H1 (cell line): ENCODE measurements around the gene AGRN. TPM values are rescaled to one million over a fixed set of nuclear protein-coding genes. Genes with fewer than 3 reads are reported as not detected.
A peak's percentile ranks its signal among the peaks of the same experiment; 100 is the strongest.
"Not testable (repeated sequence)": the region's sequence is repeated elsewhere in the genome, so short reads cannot be mapped to it uniquely, and the experiment has no call there.

ENCODE experiments used
- CTCF ChIA-PET: fragments of 300-600 bp; sonication (Branson Sonifier 250); formaldehyde crosslinking; loops from one replicate; lab custom pipeline; 2021; ENCODE audit not compliant: partially characterized antibody; lab: Charles Lee
- POLR2A ChIA-PET: fragments of 300-600 bp; sonication (Branson Sonifier 250); formaldehyde crosslinking; loops from one replicate; lab custom pipeline; 2021; ENCODE audit warnings: inconsistent platforms; ENCODE audit not compliant: partially characterized antibody; lab: Charles Lee
- DNase-seq, 2 experiments: peaks; one replicate each; pipeline versions ENCODE4 v3.0.0 to v3.0.0-alpha.2; 2010 to 2022; ENCODE audit warnings: low spot score in 2 of 2, low read depth in 1 of 2, mixed read lengths in 1 of 2
- FAIRE-seq: peaks from 2 replicates; lab custom pipeline; 2011; peaks lifted over from hg19 to GRCh38; lab: Jason Lieb, UNC
- H2AFZ ChIP-seq: 2 replicates; pipeline ENCODE4 v1.8.1; 2012; ENCODE audit warnings: low read length, inconsistent platforms
- H2AK5ac ChIP-seq: 2 replicates; pipeline ENCODE4 v1.6.1; 2013; ENCODE audit warnings: low read depth, low read length
- H2BK120ac ChIP-seq: replicated peaks from 2 replicates; pipeline ENCODE3; 2013; ENCODE audit warnings: low read depth, low read length, inconsistent platforms
- H2BK12ac ChIP-seq: 2 replicates; pipeline ENCODE4 v1.6.1; 2013; ENCODE audit warnings: low read depth, low read length
- H2BK15ac ChIP-seq: 2 replicates; pipeline ENCODE4 v1.6.1; 2013; ENCODE audit warnings: low read length
- H2BK20ac ChIP-seq: 2 replicates; pipeline ENCODE4 v1.6.1; 2013; ENCODE audit warnings: low read length
- H2BK5ac ChIP-seq: 2 replicates; pipeline ENCODE4 v1.6.1; 2013; ENCODE audit warnings: low read depth, low read length
- H3K14ac ChIP-seq: 2 replicates; pipeline ENCODE4 v1.6.1; 2013; ENCODE audit warnings: inconsistent platforms; ENCODE audit not compliant: insufficient read length
- H3K18ac ChIP-seq: 2 replicates; pipeline ENCODE4 v1.6.1; 2013; ENCODE audit warnings: low read length; ENCODE audit errors: extremely low read depth
- H3K23ac ChIP-seq: 2 replicates; pipeline ENCODE4 v1.6.1; 2013; ENCODE audit warnings: inconsistent platforms; ENCODE audit not compliant: insufficient read length
- H3K23me2 ChIP-seq: 2 replicates; pipeline ENCODE4 v1.6.1; 2013; ENCODE audit warnings: low read depth, low read length
- H3K27ac ChIP-seq: 2 replicates; pipeline ENCODE4 v1.6.1; 2011; ENCODE audit warnings: low read depth, low read length, inconsistent platforms
- H3K27me3 ChIP-seq, 4 experiments: replicated peaks in 1 of 4; 1 replicate in 1 of 4; 2 replicates in 3 of 4; pipeline versions ENCODE4 v1.6.1 to v1.8.1; 2011 to 2013; ENCODE audit warnings: low read length in 3 of 4, mild to moderate bottlenecking in 3 of 4, inconsistent platforms in 2 of 4, mixed read lengths in 2 of 4, moderate library complexity in 1 of 4; ENCODE audit not compliant: control insufficient read depth in 3 of 4, insufficient read depth in 3 of 4; ENCODE audit errors: extremely low read depth in 1 of 4
- H3K36me3 ChIP-seq, 4 experiments: 2 replicates each; pipeline versions ENCODE4 v1.6.1 to v1.8.1; 2011 to 2013; ENCODE audit warnings: mild to moderate bottlenecking in 4 of 4, low read length in 3 of 4, moderate library complexity in 2 of 4, control low read depth in 1 of 4, inconsistent platforms in 1 of 4; ENCODE audit not compliant: insufficient read depth in 4 of 4, control insufficient read depth in 2 of 4
- H3K4ac ChIP-seq: replicated peaks from 2 replicates; pipeline ENCODE3; 2013; ENCODE audit warnings: low read length, low read depth, mixed read lengths, inconsistent platforms; ENCODE audit not compliant: insufficient read length
- H3K4me1 ChIP-seq, 4 experiments: replicated peaks in 1 of 4; 1 replicate in 1 of 4; 2 replicates in 3 of 4; pipeline versions ENCODE4 v1.6.1 to v1.8.1; 2011 to 2013; ENCODE audit warnings: low read length in 3 of 4, inconsistent platforms in 2 of 4, mixed read lengths in 1 of 4; ENCODE audit not compliant: insufficient read depth in 4 of 4, control insufficient read depth in 3 of 4
- H3K4me2 ChIP-seq, 2 experiments: 2 replicates each; pipeline versions ENCODE4 v1.6.1 to v1.8.1; 2011 to 2013; ENCODE audit warnings: low read depth in 2 of 2, low read length in 2 of 2, control low read depth in 1 of 2, inconsistent platforms in 1 of 2, mild to moderate bottlenecking in 1 of 2; ENCODE audit not compliant: insufficient read depth in 1 of 2
- H3K4me3 ChIP-seq, 4 experiments: fragments of 200-600, 300-600 bp in 1 of 4; sonication (generic), shearing (Covaris generic), sonication (Bioruptor Twin) in 1 of 4; 2 replicates each; pipeline versions ENCODE4 v1.5.1 to v1.8.1; 2011 to 2016; ENCODE audit warnings: low read length in 4 of 4, low read depth in 3 of 4, control low read depth in 2 of 4, inconsistent platforms in 2 of 4, mild to moderate bottlenecking in 2 of 4, mixed read lengths in 1 of 4, moderate library complexity in 1 of 4; ENCODE audit not compliant: insufficient read depth in 2 of 4; ENCODE audit errors: extremely low read depth in 1 of 4
- H3K56ac ChIP-seq: replicated peaks from 2 replicates; pipeline ENCODE3; 2013; ENCODE audit warnings: low read depth, mild to moderate bottlenecking, mixed read lengths, low read length, inconsistent platforms; ENCODE audit not compliant: insufficient read length
- H3K79me1 ChIP-seq: 2 replicates; pipeline ENCODE4 v1.6.1; 2013; ENCODE audit warnings: low read depth, low read length, control low read depth
- H3K79me2 ChIP-seq, 2 experiments: 2 replicates each; pipeline versions ENCODE4 v1.6.1 to v1.8.1; 2012 to 2013; ENCODE audit warnings: low read length in 2 of 2, mild to moderate bottlenecking in 2 of 2, inconsistent platforms in 1 of 2; ENCODE audit not compliant: insufficient read depth in 2 of 2, control insufficient read depth in 1 of 2
- H3K9ac ChIP-seq, 4 experiments: replicated peaks in 1 of 4; 1 replicate in 1 of 4; 2 replicates in 3 of 4; pipeline versions ENCODE4 v1.6.1 to v1.8.1; 2011 to 2013; ENCODE audit warnings: low read depth in 3 of 4, low read length in 3 of 4, control low read depth in 2 of 4, mild to moderate bottlenecking in 2 of 4, moderate library complexity in 2 of 4, inconsistent platforms in 1 of 4; ENCODE audit errors: extremely low read depth in 1 of 4
- H3K9me3 ChIP-seq, 2 experiments: 2 replicates each; pipeline versions ENCODE4 v1.6.1 to v1.8.1; 2012 to 2013; ENCODE audit warnings: mild to moderate bottlenecking in 2 of 2, moderate library complexity in 2 of 2, control low read depth in 1 of 2, inconsistent platforms in 1 of 2, low read depth in 1 of 2, low read length in 1 of 2, mixed read lengths in 1 of 2; ENCODE audit not compliant: insufficient read depth in 2 of 2
- H4K20me1 ChIP-seq, 2 experiments: replicated peaks in 1 of 2; 2 replicates each; pipeline versions ENCODE3 to v1.8.1; 2011 to 2013; ENCODE audit warnings: inconsistent platforms in 2 of 2, low read length in 2 of 2, mild to moderate bottlenecking in 1 of 2; ENCODE audit not compliant: insufficient read depth in 2 of 2, control insufficient read depth in 1 of 2
- H4K5ac ChIP-seq: 2 replicates; pipeline ENCODE4 v1.6.1; 2013; ENCODE audit warnings: low read length, low read depth, mixed read lengths, inconsistent platforms; ENCODE audit not compliant: insufficient read length
- H4K8ac ChIP-seq: 2 replicates; pipeline ENCODE4 v1.8.0; 2013; ENCODE audit warnings: mild to moderate bottlenecking, moderate library complexity, low read length, inconsistent platforms; ENCODE audit not compliant: insufficient read depth; ENCODE audit errors: extremely low read depth
- H4K91ac ChIP-seq: replicated peaks from 2 replicates; pipeline ENCODE3; 2013; ENCODE audit warnings: low read length, mixed read lengths, inconsistent platforms; ENCODE audit not compliant: insufficient read length
- WGBS, 2 experiments: shearing (Covaris generic) in 1 of 2; methylation state at CpG; one replicate each; pipeline versions ENCODE4 v1.1.6 to v1.1.7; 2013 to 2015; ENCODE audit warnings: low lambda C conversion rate in 2 of 2, mixed read lengths in 2 of 2, inconsistent platforms in 1 of 2, low coverage in 1 of 2, missing lambda C conversion rate in 1 of 2; ENCODE audit not compliant: insufficient replicate concordance in 2 of 2, insufficient coverage in 1 of 2, insufficient read length in 1 of 2; ENCODE audit errors: extremely low coverage in 1 of 2, missing lambda C conversion rate in 1 of 2; 5-methylcytosine and 5-hydroxymethylcytosine counted together
- polyA plus RNA-seq, 7 experiments: library from polyadenylated mRNA; depleted of rRNA in 3 of 7; stranded (reverse) in 5 of 7; unstranded in 2 of 7; fragments of >200 nt in 5 of 7; fragments of 200-250 nt in 2 of 7; gene quantifications; 1 replicate in 5 of 7; 2 replicates in 1 of 7; 4 replicates in 1 of 7; pipeline versions ENCODE4 v1.2.1 to v1.2.3, GENCODE V29; 2011 to 2013; ENCODE audit warnings: missing spikeins in 2 of 7, mixed read lengths in 2 of 7
- total RNA-seq: library from RNA; stranded (reverse); fragmentation: NEBNext Ultra II Directional; extraction: Animal tissue kit (Norgen Biotek cat#: 25700); gene quantifications from 2 replicates; pipeline ENCODE4 v1.2.1, GENCODE V29; 2021

The AGRN gene
- total and polyA plus RNA-seq, 2 of the 8 experiments (the other 6 are each of a cell fraction or from before 2014, with no cell fraction given): 52.3 to 155 TPM

GRCh38 chr1:1012736-1013104 lies 7.2 kb upstream of the AGRN start:
- not testable (repeated sequence) for H3K56ac ChIP-seq, H4K91ac ChIP-seq, H3K36me3 ChIP-seq, H2BK12ac ChIP-seq, FAIRE-seq, H3K23ac ChIP-seq, H3K27me3 ChIP-seq, H2AK5ac ChIP-seq, H2BK15ac ChIP-seq, H3K18ac ChIP-seq, H3K9me3 ChIP-seq, H3K27ac ChIP-seq, H4K20me1 ChIP-seq, H3K23me2 ChIP-seq, H4K5ac ChIP-seq, DNase-seq, H4K8ac ChIP-seq, H3K79me1 ChIP-seq, H2BK120ac ChIP-seq, H3K4ac ChIP-seq, H3K79me2 ChIP-seq, H3K14ac ChIP-seq, H2BK20ac ChIP-seq
- peaks cover 0 to 21% (median 15%) of the 10 kb centered on the region in 4 experiments; a peak in 6 of 7 replicates for H3K4me1 ChIP-seq
- WGBS, 2 experiments: 76% methylated on average over 13 of the region's 13 CpGs; no CpG with 5 or more reads in 1 of the 2 experiments
- ChIA-PET CTCF (interaction anchor here (1.0 to 7.8 kb wide), 6 partner anchors 9 to 50 kb away, joined by 3 to 74 read pairs (median 36); partner anchors contain the start of genes HES4 and PERM1), POLR2A (interaction anchor here (0.6 to 14.9 kb wide), 3 partner anchors 10 to 609 kb away, joined by 4 to 245 read pairs (median 40); no protein-coding TSS in a partner anchor)
- peak overlapping the region; percentile 29; the same call in 1 of the 2 replicates for H2AFZ ChIP-seq
- peak overlapping the region; percentile 92; the same call in 1 of the 2 replicates for H2BK5ac ChIP-seq
- peak overlapping the region in 3 of 4 experiments; percentile 37 to 64 (median 56); a peak in 6 of 8 replicates for H3K4me3 ChIP-seq
- H3K9ac ChIP-seq: peak overlapping the region in 1 of 4 experiments; percentile 15; a peak in 1 of 7 replicates
- H3K4me2 ChIP-seq: peak overlapping the region; percentile 76 to 98
